ENCODE results near the gene MICALL1.

DNA sequence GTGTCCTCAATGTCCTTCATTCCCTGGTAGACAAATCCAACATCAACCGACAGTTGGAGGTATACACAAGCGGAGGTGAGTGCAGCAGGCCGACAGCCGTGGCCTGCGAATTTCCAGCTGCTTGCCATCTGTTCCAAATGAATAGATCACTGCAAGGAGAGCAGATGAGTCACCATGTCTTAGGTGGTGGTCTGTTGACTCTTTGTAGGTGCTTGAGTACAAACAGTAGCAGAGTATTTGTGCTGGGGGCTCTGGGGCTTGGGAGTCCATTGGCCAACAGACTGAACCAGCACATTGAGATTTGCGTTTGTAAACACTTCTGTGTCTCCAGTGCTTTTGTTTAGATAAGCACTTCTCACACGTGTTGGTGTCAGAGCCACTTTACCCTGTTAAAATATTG lies 35.8 kb upstream of the MICALL1 start:
- TF ChIP-seq, protein P1, sequence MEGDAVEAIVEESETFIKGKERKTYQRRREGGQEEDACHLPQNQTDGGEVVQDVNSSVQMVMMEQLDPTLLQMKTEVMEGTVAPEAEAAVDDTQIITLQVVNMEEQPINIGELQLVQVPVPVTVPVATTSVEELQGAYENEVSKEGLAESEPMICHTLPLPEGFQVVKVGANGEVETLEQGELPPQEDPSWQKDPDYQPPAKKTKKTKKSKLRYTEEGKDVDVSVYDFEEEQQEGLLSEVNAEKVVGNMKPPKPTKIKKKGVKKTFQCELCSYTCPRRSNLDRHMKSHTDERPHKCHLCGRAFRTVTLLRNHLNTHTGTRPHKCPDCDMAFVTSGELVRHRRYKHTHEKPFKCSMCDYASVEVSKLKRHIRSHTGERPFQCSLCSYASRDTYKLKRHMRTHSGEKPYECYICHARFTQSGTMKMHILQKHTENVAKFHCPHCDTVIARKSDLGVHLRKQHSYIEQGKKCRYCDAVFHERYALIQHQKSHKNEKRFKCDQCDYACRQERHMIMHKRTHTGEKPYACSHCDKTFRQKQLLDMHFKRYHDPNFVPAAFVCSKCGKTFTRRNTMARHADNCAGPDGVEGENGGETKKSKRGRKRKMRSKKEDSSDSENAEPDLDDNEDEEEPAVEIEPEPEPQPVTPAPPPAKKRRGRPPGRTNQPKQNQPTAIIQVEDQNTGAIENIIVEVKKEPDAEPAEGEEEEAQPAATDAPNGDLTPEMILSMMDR (conservative IDR thresholded peaks at IDR 0.05) = no peak
- TF ChIP-seq ZFX (IDR thresholded peaks at IDR 0.05) = no peak
